T1000 (cell line): Measurements from ENCODE around the gene ZNF578.
"Not testable (repeated sequence)": the region's sequence is repeated elsewhere in the genome, so short reads cannot be mapped to it uniquely, and the experiment has no call there.

Source experiments
- DNase-seq: peaks from one replicate; lab custom pipeline; 2025; ENCODE audit warnings: mixed read lengths; lab: John Stamatoyannopoulos, UW

Gene ZNF578

DNA sequence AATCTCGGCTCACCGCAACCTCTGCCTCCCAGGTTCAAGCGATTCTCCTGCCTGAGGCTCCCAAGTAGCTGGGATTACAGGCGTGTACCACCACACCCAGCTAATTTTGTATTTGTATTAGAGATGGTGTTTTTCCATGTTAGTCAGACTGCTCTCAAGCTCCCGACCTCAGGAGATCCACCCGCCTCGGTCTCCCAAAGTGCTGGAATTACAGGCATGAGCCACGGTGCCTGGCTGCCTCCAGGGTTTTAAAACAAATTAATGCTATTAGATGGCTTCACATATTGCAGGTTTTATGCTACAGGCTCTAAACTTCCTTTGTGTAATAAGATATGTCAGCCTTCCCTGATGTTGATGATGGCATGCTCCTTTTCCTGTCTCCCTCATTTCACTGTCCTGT lies 108.3 kb downstream of the ZNF578 start:
- not testable (repeated sequence) for DNase-seq
